Mucosa of descending colon (tissue), 3 donors: Measurements from ENCODE around the gene FIGN. TPM values are rescaled to one million over a fixed set of nuclear protein-coding genes. Genes with fewer than 3 reads are reported as not detected.

Experiments used
- ATAC-seq: fragments of 200-7000 bp; cut with Tn5 transposase; one replicate; pipeline ENCODE4 v1.9.1; 2020; ENCODE audit warnings: mild to moderate bottlenecking, moderate library complexity
- DNase-seq, 3 donors: peaks; one replicate each; pipeline ENCODE4 v3.0.0-alpha.2; 2020
- H3K36me3 ChIP-seq: fragments of 200-600 bp; one replicate; pipeline ENCODE4 v1.8.0; 2021; ENCODE audit warnings: low read depth, mild to moderate bottlenecking
- H3K4me1 ChIP-seq: fragments of 200-600 bp; one replicate; pipeline ENCODE4 v1.8.0; 2021; ENCODE audit warnings: low read depth, mild to moderate bottlenecking
- H3K4me3 ChIP-seq: fragments of 200-600 bp; one replicate; pipeline ENCODE4 v1.8.0; 2021; ENCODE audit warnings: mild to moderate bottlenecking
- H3K9me3 ChIP-seq: fragments of 200-600 bp; one replicate; pipeline ENCODE4 v1.8.0; 2021; ENCODE audit warnings: mild to moderate bottlenecking
- intact Hi-C, 2 donors: fragments of 100-400 bp; cut with DNase I in 1 of 2; cut with micrococcal nuclease in 1 of 2; formaldehyde crosslinking; loops; one replicate each; pipeline versions ENCODE4 v1.11.0 to v1.11.1; 2022; cut with DNase I, micrococcal nuclease
- total RNA-seq, 3 donors: library from RNA; stranded (reverse); fragmentation: NEBNext Ultra II Directional in 2 of 3; extraction: Animal tissue kit (Norgen Biotek cat#: 25700) in 2 of 3; gene quantifications; one replicate each; pipeline versions ENCODE4 v1.2.1 to v1.2.4, GENCODE V29; 2021 to 2023
- TF ChIP-seq, protein P1 (sequence below): fragments of 200-600 bp; IDR thresholded peaks from one replicate; pipeline ENCODE4 v1.8.0; 2022; ENCODE audit warnings: antibody characterized with exemption, mild to moderate bottlenecking
- donor health status: DM: no; HTN: no; CAD: no; lungs with moderate emphysema.
- donor health status: DM: no; HTN: no; CAD: no.
- donor health status: DM: no; HTN: yes; CAD: no.

FIGN gene
- total RNA-seq, 3 donors from 2014 or later = 0.84 to 4.1 (median 1.4) TPM

DNA sequence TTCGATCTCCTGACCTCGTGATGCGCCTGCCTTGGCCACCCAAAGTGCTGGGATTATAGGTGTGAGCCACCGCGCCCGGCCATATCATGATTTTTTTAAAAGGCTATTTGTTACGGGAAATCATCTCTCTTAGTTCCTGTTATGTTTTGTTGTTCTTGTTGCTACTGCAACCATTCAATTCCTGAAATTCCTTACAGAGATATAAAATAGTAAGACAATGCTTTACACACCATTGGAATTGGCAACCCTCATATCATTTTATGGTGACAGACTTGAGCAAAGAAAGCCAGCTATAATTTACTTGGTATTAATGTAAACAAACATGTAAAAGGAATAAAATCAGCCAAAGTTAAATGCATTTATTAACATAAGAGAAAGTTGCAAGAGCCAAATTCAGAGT is 163.0 kb downstream of the FIGN start:
- H3K36me3 ChIP-seq = no peaks in the 10 kb centered on the region
- DNase-seq = no peak
- no peaks in the 10 kb centered on the region for H3K9me3 ChIP-seq
- no peak for ATAC-seq
- no peaks in the 10 kb centered on the region for H3K4me1 ChIP-seq
- TF ChIP-seq, protein P1, sequence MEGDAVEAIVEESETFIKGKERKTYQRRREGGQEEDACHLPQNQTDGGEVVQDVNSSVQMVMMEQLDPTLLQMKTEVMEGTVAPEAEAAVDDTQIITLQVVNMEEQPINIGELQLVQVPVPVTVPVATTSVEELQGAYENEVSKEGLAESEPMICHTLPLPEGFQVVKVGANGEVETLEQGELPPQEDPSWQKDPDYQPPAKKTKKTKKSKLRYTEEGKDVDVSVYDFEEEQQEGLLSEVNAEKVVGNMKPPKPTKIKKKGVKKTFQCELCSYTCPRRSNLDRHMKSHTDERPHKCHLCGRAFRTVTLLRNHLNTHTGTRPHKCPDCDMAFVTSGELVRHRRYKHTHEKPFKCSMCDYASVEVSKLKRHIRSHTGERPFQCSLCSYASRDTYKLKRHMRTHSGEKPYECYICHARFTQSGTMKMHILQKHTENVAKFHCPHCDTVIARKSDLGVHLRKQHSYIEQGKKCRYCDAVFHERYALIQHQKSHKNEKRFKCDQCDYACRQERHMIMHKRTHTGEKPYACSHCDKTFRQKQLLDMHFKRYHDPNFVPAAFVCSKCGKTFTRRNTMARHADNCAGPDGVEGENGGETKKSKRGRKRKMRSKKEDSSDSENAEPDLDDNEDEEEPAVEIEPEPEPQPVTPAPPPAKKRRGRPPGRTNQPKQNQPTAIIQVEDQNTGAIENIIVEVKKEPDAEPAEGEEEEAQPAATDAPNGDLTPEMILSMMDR = no peak
- intact Hi-C loops = no loop called here
- no peak overlapping the region for H3K4me3 ChIP-seq

DNA sequence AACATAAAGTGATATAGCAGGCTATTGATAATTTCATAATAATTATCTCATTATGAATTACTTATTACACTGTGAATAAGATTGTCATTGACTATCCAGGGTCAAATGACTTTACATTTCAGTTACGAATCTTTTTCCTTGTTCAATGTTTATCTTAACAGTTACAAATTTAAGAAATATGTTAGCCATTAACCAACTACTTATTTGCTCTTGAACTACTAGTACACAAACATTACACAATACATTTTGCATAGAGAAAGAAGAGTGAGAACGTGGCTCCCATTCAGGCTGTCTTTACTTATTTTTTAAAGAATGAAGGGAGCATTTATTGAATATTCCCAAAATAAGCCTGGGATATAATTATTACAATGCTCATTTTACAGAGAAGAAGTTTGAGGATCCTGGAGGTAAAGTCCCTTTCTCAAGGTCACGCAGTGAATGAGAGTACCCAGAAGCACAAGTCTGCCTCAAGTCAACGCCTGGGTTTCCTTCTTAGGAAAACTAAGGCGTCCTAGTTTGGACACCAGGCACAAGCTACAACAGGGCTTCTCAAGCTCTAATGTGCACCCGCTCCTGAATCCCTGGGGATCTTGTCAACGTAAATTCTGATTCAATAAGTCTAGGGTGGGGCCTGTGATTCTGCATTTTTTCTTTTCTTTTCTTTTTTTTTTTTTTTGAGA is 164.2 kb downstream of the FIGN start:
- H3K36me3 ChIP-seq = no peaks in the 10 kb centered on the region
- no peaks in the 10 kb centered on the region for H3K4me1 ChIP-seq
- DNase-seq = no peak
- intact Hi-C loops = no loop called here
- TF ChIP-seq, protein P1 = no peak
- no peak for ATAC-seq
- H3K4me3 ChIP-seq = no peak overlapping the region
- no peaks in the 10 kb centered on the region for H3K9me3 ChIP-seq

DNA sequence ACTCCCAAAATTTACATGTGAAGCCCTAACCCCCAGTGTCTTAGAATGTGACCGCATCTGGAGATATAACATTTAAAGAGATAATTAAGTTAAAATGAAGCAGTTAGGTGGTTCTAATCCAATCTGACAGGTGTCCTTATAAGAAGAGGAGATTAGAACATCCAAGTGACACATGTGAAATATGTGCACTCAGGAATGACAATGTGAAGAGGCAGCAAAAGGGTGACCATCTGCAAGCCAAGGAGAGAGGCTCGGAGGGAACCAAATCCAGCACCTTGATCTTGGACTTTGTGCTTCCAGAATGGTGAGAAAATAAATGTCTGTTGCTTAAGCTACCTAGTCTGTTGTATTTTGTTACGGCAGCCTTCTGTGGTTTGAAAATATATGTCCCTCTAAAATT is 165.4 kb downstream of the FIGN start:
- TF ChIP-seq, protein P1 = no peak
- DNase-seq = no peak
- H3K4me1 ChIP-seq = no peaks in the 10 kb centered on the region
- H3K4me3 ChIP-seq = no peak overlapping the region
- ATAC-seq = no peak
- no peaks in the 10 kb centered on the region for H3K9me3 ChIP-seq
- intact Hi-C loops = no loop called here
- no peaks in the 10 kb centered on the region for H3K36me3 ChIP-seq

DNA sequence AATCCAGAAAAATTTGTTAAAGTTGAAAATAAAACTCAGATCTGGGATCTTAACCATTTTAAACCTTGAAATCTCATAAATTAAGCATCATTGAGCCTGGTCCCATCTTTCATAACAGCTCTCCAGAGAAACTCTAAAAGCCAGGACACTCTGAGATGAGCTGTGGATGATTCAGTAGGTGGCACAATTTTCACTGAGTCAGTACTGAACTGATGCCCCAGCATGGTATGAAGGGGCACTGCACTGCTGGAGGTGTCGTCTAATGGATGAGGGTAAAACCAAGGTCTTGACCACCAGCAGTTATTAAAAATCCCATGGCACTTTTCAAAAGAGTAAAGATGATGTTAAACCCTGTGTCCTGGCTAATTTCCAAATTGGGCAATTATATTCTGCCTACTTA is 170.6 kb downstream of the FIGN start:
- TF ChIP-seq, protein P1 = no peak
- no peaks in the 10 kb centered on the region for H3K4me1 ChIP-seq
- intact Hi-C loops = no loop called here

DNA sequence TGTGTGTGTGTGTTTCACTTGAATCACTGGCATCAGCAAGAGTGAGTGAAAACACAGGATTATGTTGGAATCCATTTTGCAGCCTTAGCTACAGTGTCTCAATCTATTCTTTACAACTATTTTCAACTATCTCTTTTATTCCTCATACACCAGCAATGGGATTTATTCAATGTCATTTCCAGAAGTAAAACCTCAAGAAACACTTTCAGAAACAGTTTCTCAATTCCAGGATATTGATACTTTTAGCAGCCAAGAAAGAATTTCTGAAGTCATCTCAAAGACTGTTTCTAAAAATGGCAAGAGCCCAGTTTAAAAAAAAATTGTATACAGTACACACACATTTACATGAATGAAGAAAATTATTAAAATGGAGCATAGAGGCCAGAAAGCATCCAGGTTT is 171.6 kb downstream of the FIGN start:
- no peaks in the 10 kb centered on the region for H3K36me3 ChIP-seq
- no peaks in the 10 kb centered on the region for H3K4me1 ChIP-seq
- TF ChIP-seq, protein P1 = no peak
- intact Hi-C loops = no loop called here
- H3K4me3 ChIP-seq = no peak overlapping the region
- ATAC-seq = no peak
- no peak for DNase-seq
- no peaks in the 10 kb centered on the region for H3K9me3 ChIP-seq

More for the DNA sequence above, 170.6 kb downstream of the FIGN start:
- Histone ChIP-seq H3K36me3 (no peaks in the 10 kb centered on the region), H3K4me3 (no peak overlapping the region), H3K9me3 (no peaks in the 10 kb centered on the region)
- no peak for ATAC-seq
- no peak for DNase-seq

DNA sequence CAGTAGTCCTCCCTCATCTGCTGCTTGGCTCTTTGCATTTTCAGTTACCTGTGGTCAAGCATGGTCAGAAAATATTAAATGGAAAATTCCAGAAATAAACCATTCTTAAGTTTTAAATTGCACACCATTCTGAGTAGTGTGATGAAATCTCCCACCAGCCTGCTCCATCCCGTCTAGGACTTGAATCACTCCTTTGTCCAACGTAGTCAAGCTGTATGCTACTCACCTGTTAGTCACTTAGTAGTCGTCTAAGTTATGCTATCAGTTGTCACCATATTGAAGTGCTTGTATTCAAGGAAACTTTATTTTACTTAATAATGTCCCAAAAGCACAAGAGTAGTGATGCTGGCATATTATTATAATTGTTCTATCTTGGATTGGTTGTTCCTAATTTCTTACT is 172.5 kb downstream of the FIGN start:
- H3K36me3 ChIP-seq = no peaks in the 10 kb centered on the region
- intact Hi-C loops = no loop called here
- ATAC-seq (no peak), DNase-seq (no peak)
- no peak overlapping the region for H3K4me3 ChIP-seq
- no peaks in the 10 kb centered on the region for H3K9me3 ChIP-seq
- TF ChIP-seq, protein P1 = no peak
- no peaks in the 10 kb centered on the region for H3K4me1 ChIP-seq
